ENCODE data around the gene FGF19. TPM values are rescaled to one million over a fixed set of nuclear protein-coding genes. Genes with fewer than 3 reads are reported as not detected.

The FGF19 gene
- total and polyA plus RNA-seq, 2 donors from 2014 or later, result not detected

DNA sequence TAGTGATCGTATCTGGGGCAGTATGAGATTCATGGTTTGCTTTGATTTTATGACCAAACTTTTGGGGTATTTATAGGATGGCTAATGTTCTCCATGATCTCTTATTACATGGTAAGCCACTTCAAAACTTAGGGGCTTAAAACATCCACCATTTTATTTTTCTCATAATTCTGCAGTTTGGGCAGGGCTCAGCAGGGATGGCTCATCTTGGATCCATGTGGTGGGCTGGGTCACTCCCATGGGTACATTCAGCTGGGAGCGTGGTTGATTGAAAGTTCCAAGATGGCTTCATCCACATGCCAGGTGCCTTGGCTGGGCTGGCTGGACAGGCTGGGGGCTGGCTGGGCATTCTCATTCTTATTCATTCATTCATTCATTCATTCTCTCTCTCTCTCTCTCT, 30.5 kb upstream of the FGF19 start:
- TF ChIP-seq, protein P1, sequence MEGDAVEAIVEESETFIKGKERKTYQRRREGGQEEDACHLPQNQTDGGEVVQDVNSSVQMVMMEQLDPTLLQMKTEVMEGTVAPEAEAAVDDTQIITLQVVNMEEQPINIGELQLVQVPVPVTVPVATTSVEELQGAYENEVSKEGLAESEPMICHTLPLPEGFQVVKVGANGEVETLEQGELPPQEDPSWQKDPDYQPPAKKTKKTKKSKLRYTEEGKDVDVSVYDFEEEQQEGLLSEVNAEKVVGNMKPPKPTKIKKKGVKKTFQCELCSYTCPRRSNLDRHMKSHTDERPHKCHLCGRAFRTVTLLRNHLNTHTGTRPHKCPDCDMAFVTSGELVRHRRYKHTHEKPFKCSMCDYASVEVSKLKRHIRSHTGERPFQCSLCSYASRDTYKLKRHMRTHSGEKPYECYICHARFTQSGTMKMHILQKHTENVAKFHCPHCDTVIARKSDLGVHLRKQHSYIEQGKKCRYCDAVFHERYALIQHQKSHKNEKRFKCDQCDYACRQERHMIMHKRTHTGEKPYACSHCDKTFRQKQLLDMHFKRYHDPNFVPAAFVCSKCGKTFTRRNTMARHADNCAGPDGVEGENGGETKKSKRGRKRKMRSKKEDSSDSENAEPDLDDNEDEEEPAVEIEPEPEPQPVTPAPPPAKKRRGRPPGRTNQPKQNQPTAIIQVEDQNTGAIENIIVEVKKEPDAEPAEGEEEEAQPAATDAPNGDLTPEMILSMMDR (IDR thresholded peaks at IDR 0.05; ENCODE audit: borderline replicate concordance, extremely low read depth, insufficient read depth), result no peak
- Histone ChIP-seq H3K9ac (ENCODE audit: low read length in 3 of 3) (no peak overlapping the region), H3K4me3 (ENCODE audit: low read length in 3 of 3) (no peak overlapping the region), H3K27me3 (ENCODE audit: control insufficient read depth, insufficient read depth, low read length) (no peaks in the 10 kb centered on the region), H3K36me3 (ENCODE audit: control insufficient read depth in 2 of 3, insufficient read depth in 3 of 3, low read length in 3 of 3) (no peaks in the 10 kb centered on the region), H3K4me1 (ENCODE audit: control insufficient read depth in 2 of 3, insufficient read depth in 2 of 3, low read depth in 1 of 3, low read length in 3 of 3) (no peaks in the 10 kb centered on the region), H3K9me3 (ENCODE audit: control insufficient read depth in 2 of 3, insufficient read depth in 1 of 3, low read length in 3 of 3) (peaks cover 0 to 19% (median 0%) of the 10 kb centered on the region in 3 donors), H3K27ac (ENCODE audit: low read depth in 2 of 2, low read length in 2 of 2) (no peak overlapping the region)
- DNase-seq (no peak), FAIRE-seq (no peak)
- intact Hi-C loops (cut with DNase I), result no loop called here

DNA sequence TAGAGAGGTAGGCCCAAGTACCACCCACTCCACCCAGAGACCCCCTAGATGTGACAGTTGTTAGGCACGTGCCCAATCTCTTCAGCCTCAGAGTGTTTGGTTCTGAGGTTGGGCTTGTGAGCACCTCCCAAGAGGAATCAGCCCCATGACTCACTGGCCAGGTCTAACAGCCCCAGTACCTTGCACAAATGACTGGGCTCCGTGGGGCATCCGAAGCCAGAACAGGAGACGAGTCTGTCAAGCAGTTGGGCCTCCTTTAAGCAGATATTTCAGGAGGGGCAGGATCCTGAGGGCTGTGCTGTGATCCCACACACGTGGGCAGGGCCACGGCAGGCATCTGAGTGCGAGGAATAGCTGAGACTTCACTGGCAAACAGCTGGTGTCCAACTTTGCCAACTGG, 29.1 kb upstream of the FGF19 start:
- Histone ChIP-seq H3K4me1 (ENCODE audit: control insufficient read depth in 2 of 3, insufficient read depth in 2 of 3, low read depth in 1 of 3, low read length in 3 of 3) (no peaks in the 10 kb centered on the region), H3K27me3 (ENCODE audit: control insufficient read depth, insufficient read depth, low read length) (no peaks in the 10 kb centered on the region), H3K27ac (ENCODE audit: low read depth in 2 of 2, low read length in 2 of 2) (no peak overlapping the region), H3K36me3 (ENCODE audit: control insufficient read depth in 2 of 3, insufficient read depth in 3 of 3, low read length in 3 of 3) (no peaks in the 10 kb centered on the region), H3K9ac (ENCODE audit: low read length in 3 of 3) (no peak overlapping the region), H3K4me3 (ENCODE audit: low read length in 3 of 3) (no peak overlapping the region), H3K9me3 (ENCODE audit: control insufficient read depth in 2 of 3, insufficient read depth in 1 of 3, low read length in 3 of 3) (peaks cover 0 to 10% (median 0%) of the 10 kb centered on the region in 3 donors)
- intact Hi-C loops (cut with DNase I), result no loop called here
- DNase-seq (no peak), FAIRE-seq (no peak)
- TF ChIP-seq, protein P1 (IDR thresholded peaks at IDR 0.05; ENCODE audit: borderline replicate concordance, extremely low read depth, insufficient read depth), result no peak

DNA sequence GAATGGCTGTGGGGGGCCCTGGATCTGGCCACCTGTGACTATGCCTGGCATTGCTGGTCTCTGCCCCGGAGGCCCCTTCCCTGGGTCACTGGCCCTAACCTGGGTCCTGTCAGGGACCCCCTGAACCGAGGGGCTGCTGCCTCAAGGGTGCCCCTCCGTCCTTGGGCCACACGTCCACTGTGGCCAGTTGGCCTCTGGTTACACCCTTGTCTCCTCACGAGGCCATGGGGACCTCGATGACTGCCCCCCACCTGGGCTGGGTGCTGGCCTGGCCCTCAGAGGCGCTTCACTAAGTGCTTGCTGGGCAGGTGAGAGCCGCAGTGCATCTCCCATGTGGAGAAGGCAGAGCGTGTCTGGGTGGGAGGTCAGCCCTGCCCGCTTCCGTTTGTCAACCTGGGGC, 27.3 kb upstream of the FGF19 start:
- TF ChIP-seq, protein P1 (IDR thresholded peaks at IDR 0.05; ENCODE audit: borderline replicate concordance, extremely low read depth, insufficient read depth), result no peak

DNA sequence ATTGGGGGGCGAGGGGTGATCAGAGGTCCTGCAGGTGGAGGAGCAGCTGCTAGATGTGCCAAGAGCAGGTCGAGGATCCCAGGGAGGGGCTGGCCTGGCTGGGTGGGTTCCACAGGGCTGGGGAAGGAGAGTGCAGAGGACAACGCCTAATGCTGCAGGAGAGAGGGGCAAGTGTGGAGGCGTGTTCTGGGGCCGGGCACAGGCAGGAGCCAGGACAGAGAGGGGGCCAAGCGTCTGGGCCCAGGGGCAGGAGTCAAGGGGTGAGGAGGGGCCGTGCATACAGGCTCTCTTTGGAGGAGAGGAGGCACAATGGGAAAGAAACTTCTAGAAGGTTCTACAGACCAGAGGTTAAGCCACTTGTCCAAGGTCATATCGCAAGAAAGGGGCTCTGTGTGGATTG, 26.7 kb upstream of the FGF19 start:
- intact Hi-C loops (cut with DNase I), result no loop called here
- Histone ChIP-seq H3K27ac (ENCODE audit: low read depth in 2 of 2, low read length in 2 of 2) (no peak overlapping the region), H3K4me3 (ENCODE audit: low read length in 3 of 3) (no peak overlapping the region), H3K9me3 (ENCODE audit: control insufficient read depth in 2 of 3, insufficient read depth in 1 of 3, low read length in 3 of 3) (peaks cover 0 to 10% (median 0%) of the 10 kb centered on the region in 3 donors), H3K27me3 (ENCODE audit: control insufficient read depth, insufficient read depth, low read length) (no peaks in the 10 kb centered on the region), H3K36me3 (ENCODE audit: control insufficient read depth in 2 of 3, insufficient read depth in 3 of 3, low read length in 3 of 3) (no peaks in the 10 kb centered on the region), H3K4me1 (ENCODE audit: control insufficient read depth in 2 of 3, insufficient read depth in 2 of 3, low read depth in 1 of 3, low read length in 3 of 3) (no peaks in the 10 kb centered on the region), H3K9ac (ENCODE audit: low read length in 3 of 3) (no peak overlapping the region)
- FAIRE-seq (no peak), DNase-seq (no peak)
- TF ChIP-seq, protein P1 (IDR thresholded peaks at IDR 0.05; ENCODE audit: borderline replicate concordance, extremely low read depth, insufficient read depth), result no peak

More for the DNA sequence above, 27.3 kb upstream of the FGF19 start:
- intact Hi-C loops (cut with DNase I), result no loop called here
- H3K4me1 ChIP-seq (ENCODE audit: control insufficient read depth in 2 of 3, insufficient read depth in 2 of 3, low read depth in 1 of 3, low read length in 3 of 3), result no peaks in the 10 kb centered on the region
- DNase-seq, result no peak
- H3K27me3 ChIP-seq (ENCODE audit: control insufficient read depth, insufficient read depth, low read length), result no peaks in the 10 kb centered on the region
- no peaks in the 10 kb centered on the region for H3K36me3 ChIP-seq (ENCODE audit: control insufficient read depth in 2 of 3, insufficient read depth in 3 of 3, low read length in 3 of 3)
- H3K9me3 ChIP-seq (ENCODE audit: control insufficient read depth in 2 of 3, insufficient read depth in 1 of 3, low read length in 3 of 3), result peaks cover 0 to 10% (median 0%) of the 10 kb centered on the region in 3 donors
- no peak for FAIRE-seq
- no peak overlapping the region for H3K27ac ChIP-seq (ENCODE audit: low read depth in 2 of 2, low read length in 2 of 2)
- no peak overlapping the region for H3K9ac ChIP-seq (ENCODE audit: low read length in 3 of 3)
- H3K4me3 ChIP-seq (ENCODE audit: low read length in 3 of 3), result no peak overlapping the region

Measured in kidney (tissue), 14 donors.